IPS-15b (cell line): ENCODE data around the gene DQX1.
"Not testable (repeated sequence)": the region's sequence is repeated elsewhere in the genome, so short reads cannot be mapped to it uniquely, and the experiment has no call there.

ENCODE experiments used
- H3K27me3 ChIP-seq: one replicate; pipeline ENCODE4 v1.6.1; 2013; ENCODE audit warnings: low read length; ENCODE audit not compliant: control insufficient read depth, insufficient read depth
- H3K36me3 ChIP-seq: one replicate; pipeline ENCODE4 v1.6.1; 2013; ENCODE audit warnings: low read length; ENCODE audit not compliant: control insufficient read depth, insufficient read depth
- H3K4me1 ChIP-seq: one replicate; pipeline ENCODE4 v1.6.1; 2013; ENCODE audit warnings: mild to moderate bottlenecking, low read length; ENCODE audit not compliant: control insufficient read depth, insufficient read depth
- H3K4me3 ChIP-seq: one replicate; pipeline ENCODE4 v1.5.1; 2013; ENCODE audit warnings: low read depth, low read length
- H3K9ac ChIP-seq: one replicate; pipeline ENCODE4 v1.6.1; 2013; ENCODE audit warnings: low read depth, mild to moderate bottlenecking, low read length
- H3K9me3 ChIP-seq: one replicate; pipeline ENCODE4 v1.6.1; 2013; ENCODE audit warnings: mild to moderate bottlenecking, low read length; ENCODE audit not compliant: control insufficient read depth, insufficient read depth

Gene DQX1

GRCh38 chr2:74562126-74562775, 36.2 kb upstream of the DQX1 start:
- no peaks in the 10 kb centered on the region for H3K36me3 ChIP-seq
- no peak overlapping the region for H3K4me3 ChIP-seq
- no peaks in the 10 kb centered on the region for H3K9me3 ChIP-seq
- no peak overlapping the region for H3K9ac ChIP-seq
- peaks cover 6% of the 10 kb centered on the region for H3K4me1 ChIP-seq
- H3K27me3 ChIP-seq, result peaks cover 50% of the 10 kb centered on the region

DNA sequence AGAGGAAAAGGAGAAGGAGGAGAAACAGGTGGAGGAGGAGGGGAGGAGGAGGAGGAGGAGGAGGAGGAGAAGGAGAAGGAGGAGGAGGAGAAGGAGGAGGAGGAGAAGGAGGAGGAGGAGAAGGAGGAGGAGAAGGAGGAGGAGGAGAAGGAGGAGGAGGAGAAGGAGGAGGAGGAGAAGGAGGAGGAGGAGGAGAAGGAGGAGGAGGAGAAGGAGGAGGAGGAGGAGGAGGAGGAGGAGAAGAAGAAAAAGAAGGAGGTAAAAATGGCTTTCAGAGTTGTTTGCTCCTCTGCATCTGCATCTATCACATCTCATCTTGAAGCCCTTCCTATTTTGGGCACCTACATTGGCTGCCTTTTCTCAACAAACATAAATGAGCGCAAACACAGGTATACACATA, 35.0 kb upstream of the DQX1 start:
- peaks cover 61% of the 10 kb centered on the region for H3K27me3 ChIP-seq
- H3K4me3 ChIP-seq, H3K9ac ChIP-seq, H3K4me1 ChIP-seq, H3K9me3 ChIP-seq, H3K36me3 ChIP-seq: not testable (repeated sequence)

GRCh38 chr2:74560591-74560990, 34.6 kb upstream of the DQX1 start:
- Histone ChIP-seq H3K36me3 (no peaks in the 10 kb centered on the region), H3K9ac (no peak overlapping the region), H3K9me3 (no peaks in the 10 kb centered on the region), H3K4me1 (peaks cover 6% of the 10 kb centered on the region), H3K4me3 (no peak overlapping the region), H3K27me3 (peaks cover 65% of the 10 kb centered on the region)

GRCh38 chr2:74559912-74560311, 33.9 kb upstream of the DQX1 start:
- Histone ChIP-seq H3K9me3 (no peaks in the 10 kb centered on the region), H3K4me1 (peaks cover 6% of the 10 kb centered on the region), H3K36me3 (no peaks in the 10 kb centered on the region), H3K4me3 (no peak overlapping the region), H3K27me3 (peaks cover 72% of the 10 kb centered on the region), H3K9ac (no peak overlapping the region)

- no peaks in the 10 kb centered on the region for H3K9me3 ChIP-seq
- H3K36me3 ChIP-seq, result peaks cover 2% of the 10 kb centered on the region
- H3K4me3 ChIP-seq, result no peak overlapping the region
- no peak overlapping the region for H3K9ac ChIP-seq
- peaks cover 70% of the 10 kb centered on the region for H3K27me3 ChIP-seq
- peaks cover 6% of the 10 kb centered on the region for H3K4me1 ChIP-seq
Observed at GRCh38 chr2:74558284-74559230, 32.5 kb upstream of the DQX1 start.

- no peak overlapping the region for H3K4me3 ChIP-seq
- H3K36me3 ChIP-seq, result peaks cover 2% of the 10 kb centered on the region
- H3K9me3 ChIP-seq, result no peaks in the 10 kb centered on the region
- H3K9ac ChIP-seq, result no peak overlapping the region
- peaks cover 77% of the 10 kb centered on the region for H3K27me3 ChIP-seq
- peaks cover 10% of the 10 kb centered on the region for H3K4me1 ChIP-seq
Observed at GRCh38 chr2:74556831-74557370, 30.9 kb upstream of the DQX1 start.

- Histone ChIP-seq H3K4me3 (peak overlapping the region; percentile 96), H3K27me3 (peaks cover 77% of the 10 kb centered on the region), H3K4me1 (peaks cover 10% of the 10 kb centered on the region), H3K9ac (no peak overlapping the region), H3K36me3 (peaks cover 2% of the 10 kb centered on the region), H3K9me3 (no peaks in the 10 kb centered on the region)
Observed at GRCh38 chr2:74556159-74556558, 30.1 kb upstream of the DQX1 start.

- no peak overlapping the region for H3K9ac ChIP-seq
- H3K4me3 ChIP-seq, result peak overlapping the region; percentile 96
- H3K36me3 ChIP-seq, result peaks cover 2% of the 10 kb centered on the region
- no peaks in the 10 kb centered on the region for H3K9me3 ChIP-seq
- H3K27me3 ChIP-seq, result peaks cover 79% of the 10 kb centered on the region
- H3K4me1 ChIP-seq, result peaks cover 10% of the 10 kb centered on the region
Observed at GRCh38 chr2:74555610-74556103, 29.6 kb upstream of the DQX1 start.

DNA sequence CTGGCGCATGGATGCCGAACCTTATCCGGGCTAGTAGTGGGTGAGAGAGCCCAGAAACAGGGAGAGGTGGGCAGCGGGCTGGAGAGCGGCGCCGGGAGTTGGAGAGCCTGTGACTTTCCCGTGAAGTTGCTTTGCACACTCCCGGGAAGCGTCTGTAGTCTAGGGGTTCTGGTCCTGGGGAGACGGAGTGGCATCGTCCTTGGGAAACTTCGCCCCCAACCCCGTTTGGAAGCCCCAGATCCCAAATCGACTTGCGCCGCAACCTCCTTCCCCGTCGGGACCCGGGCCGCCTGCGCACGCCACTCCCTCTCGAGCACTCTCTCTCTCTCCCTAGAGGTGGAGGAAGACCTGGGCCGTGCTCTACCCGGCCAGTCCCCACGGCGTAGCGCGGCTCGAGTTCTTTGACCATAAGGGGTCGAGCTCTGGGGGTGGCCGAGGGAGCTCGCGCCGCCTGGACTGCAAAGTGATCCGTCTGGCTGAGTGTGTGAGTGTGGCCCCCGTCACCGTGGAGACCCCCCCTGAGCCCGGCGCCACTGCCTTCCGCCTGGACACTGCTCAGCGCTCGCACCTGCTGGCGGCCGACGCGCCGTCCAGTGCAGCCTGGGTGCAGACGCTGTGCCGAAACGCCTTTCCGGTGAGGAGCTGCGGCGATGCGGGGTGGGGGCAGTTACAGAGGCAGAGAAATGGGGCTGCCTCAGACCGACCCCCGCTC, 28.9 kb upstream of the DQX1 start:
- H3K4me3 ChIP-seq, result peak overlapping the region; percentile 96

DNA sequence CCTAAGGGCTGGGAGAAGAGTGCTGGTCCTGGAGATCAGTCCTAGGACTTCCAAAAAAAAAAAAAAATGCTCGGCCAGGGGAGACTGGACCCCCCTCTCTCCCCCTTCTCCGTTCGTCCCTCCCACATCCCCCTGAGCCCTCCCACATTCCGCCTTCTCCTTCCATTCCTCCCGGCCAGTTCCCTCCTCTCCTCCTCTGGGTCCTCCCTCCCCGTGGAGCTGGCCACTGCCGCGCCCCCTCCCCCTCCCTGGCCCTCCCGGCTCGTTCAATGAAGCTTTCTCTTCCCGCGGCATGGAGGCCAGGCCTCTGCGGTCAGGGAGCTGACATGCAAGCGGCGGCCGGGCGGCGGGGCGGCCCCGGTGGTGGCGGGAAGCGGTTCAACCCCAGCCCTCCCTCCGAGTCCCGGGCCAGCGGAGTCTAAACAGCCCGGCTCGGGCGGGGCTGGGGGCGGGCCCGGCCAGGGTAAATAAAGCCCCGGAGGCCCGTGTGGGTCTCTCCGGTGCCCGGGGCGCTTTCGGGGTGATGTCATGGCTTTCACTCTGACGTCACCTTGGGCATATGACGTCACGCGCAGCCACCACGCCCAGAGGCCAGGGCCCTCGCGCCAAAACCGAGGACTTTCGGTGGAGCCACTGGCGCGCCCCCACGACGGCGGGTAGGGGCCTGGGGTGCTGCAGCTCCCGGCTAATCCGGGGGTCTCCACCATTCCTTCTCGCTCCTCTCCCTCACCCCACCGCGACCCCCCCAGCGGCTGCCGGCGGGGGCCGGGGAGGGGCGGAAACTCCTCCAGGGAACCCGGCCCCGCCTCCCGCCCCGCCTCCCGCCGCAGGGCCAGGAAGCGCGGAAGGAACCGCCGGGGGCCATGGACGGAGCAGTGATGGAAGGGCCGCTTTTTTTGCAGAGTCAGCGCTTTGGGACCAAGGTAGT, 28.1 kb upstream of the DQX1 start, which contains the start of the genes DOK1 and LOXL3:
Gene DOK1 (plus strand): TSS at position 829 of the 928 bp plus-strand sequence. CDS start 35 bp downstream, at position 864.
Gene LOXL3 (minus strand): TSS at position 51 of the 928 bp plus-strand sequence. CDS start 1,308 bp downstream, outside the sequence.
- peaks cover 84% of the 10 kb centered on the region for H3K27me3 ChIP-seq
- peak within 1 kb of the TSS; percentile 96 for H3K4me3 ChIP-seq
- H3K9me3 ChIP-seq, result no peaks in the 10 kb centered on the region
- H3K36me3 ChIP-seq, result peaks cover 2% of the 10 kb centered on the region
- H3K4me1 ChIP-seq, result peaks cover 9% of the 10 kb centered on the region
- peak within 1 kb of the TSS; percentile 60 for H3K9ac ChIP-seq

More for the DNA sequence above, 28.9 kb upstream of the DQX1 start:
- Histone ChIP-seq H3K4me1 (peaks cover 8% of the 10 kb centered on the region), H3K9me3 (no peaks in the 10 kb centered on the region), H3K27me3 (peaks cover 80% of the 10 kb centered on the region), H3K9ac (peak overlapping the region; percentile 60), H3K36me3 (peaks cover 2% of the 10 kb centered on the region)
